ENCODE measurements around the gene MSANTD3.

MSANTD3 gene

GRCh38 chr9:100441911-100442361 lies 15.0 kb downstream of the MSANTD3 start:
- Histone ChIP-seq H3K4me1 (ENCODE audit: control insufficient read depth in 2 of 2, insufficient read depth in 2 of 2, low read length in 2 of 2) (peaks cover 0 to 2% of the 10 kb centered on the region in 2 donors), H3K9me3 (ENCODE audit: control insufficient read depth in 2 of 2, low read length in 2 of 2) (no peaks in the 10 kb centered on the region), H3K27me3 (ENCODE audit: control insufficient read depth in 2 of 2, insufficient read depth in 2 of 2, low read length in 2 of 2) (no peaks in the 10 kb centered on the region), H3K36me3 (ENCODE audit: control insufficient read depth in 2 of 2, insufficient read depth in 2 of 2, low read length in 2 of 2) (no peaks in the 10 kb centered on the region), H3K27ac (ENCODE audit: low read depth in 2 of 2, low read length in 2 of 2) (no peak overlapping the region), H3K9ac (ENCODE audit: low read depth in 1 of 2, low read length in 2 of 2) (no peak overlapping the region), H3K4me3 (ENCODE audit: low read length in 2 of 2) (no peak overlapping the region)

DNA sequence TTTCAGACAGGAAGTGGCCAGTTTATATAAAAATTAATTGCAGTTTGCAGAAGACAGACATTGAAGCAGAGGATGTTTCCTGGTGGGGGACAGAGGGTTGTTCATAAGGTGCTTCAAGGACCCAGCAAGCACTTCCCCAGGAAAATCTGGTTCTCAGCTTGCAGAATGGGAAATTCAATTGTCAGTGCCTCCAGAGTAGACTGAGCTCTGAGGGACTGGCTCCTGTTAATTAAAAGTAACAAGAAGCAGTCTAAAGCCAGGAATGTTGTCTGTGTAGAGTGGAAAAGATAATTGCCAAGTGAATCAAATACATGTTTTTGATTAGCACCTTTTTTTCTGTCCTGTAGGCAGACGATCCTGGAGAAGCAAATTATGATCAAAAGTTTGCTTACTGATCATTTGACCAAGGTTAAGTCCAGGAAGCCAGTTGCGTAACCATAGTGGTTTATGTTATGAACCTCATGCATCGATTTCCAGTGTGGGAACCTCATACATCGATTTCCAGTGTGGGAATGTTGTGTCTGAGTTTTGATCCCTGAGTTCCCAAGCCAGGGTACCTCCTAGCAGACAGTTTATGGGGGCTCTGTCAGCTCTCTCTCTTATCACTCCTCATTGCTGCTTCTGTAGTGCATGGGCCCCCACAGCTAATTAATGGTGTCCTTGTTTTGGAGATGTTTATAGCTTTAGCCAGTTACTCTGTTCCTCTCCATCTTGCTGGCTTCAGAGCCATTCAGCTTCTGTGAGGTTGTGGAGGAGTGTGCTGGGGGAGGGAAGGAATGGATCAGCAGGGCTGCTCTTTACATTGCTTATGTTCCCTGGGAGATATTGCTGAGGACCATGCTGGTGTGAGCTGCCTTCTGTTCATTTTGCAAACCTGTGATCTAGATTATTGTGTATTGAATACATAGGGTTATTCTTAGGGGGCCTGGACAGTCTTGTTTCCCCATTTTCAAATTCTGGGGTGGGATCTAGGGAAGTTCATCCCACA lies 17.1 kb downstream of the MSANTD3 start:
- Histone ChIP-seq H3K4me1 (ENCODE audit: control insufficient read depth in 2 of 2, insufficient read depth in 2 of 2, low read length in 2 of 2) (peaks cover 0 to 2% of the 10 kb centered on the region in 2 donors), H3K36me3 (ENCODE audit: control insufficient read depth in 2 of 2, insufficient read depth in 2 of 2, low read length in 2 of 2) (no peaks in the 10 kb centered on the region), H3K27me3 (ENCODE audit: control insufficient read depth in 2 of 2, insufficient read depth in 2 of 2, low read length in 2 of 2) (no peaks in the 10 kb centered on the region), H3K27ac (ENCODE audit: low read depth in 2 of 2, low read length in 2 of 2) (no peak overlapping the region), H3K9ac (ENCODE audit: low read depth in 1 of 2, low read length in 2 of 2) (no peak overlapping the region), H3K4me3 (ENCODE audit: low read length in 2 of 2) (no peak overlapping the region), H3K9me3 (ENCODE audit: control insufficient read depth in 2 of 2, low read length in 2 of 2) (no peaks in the 10 kb centered on the region)

DNA sequence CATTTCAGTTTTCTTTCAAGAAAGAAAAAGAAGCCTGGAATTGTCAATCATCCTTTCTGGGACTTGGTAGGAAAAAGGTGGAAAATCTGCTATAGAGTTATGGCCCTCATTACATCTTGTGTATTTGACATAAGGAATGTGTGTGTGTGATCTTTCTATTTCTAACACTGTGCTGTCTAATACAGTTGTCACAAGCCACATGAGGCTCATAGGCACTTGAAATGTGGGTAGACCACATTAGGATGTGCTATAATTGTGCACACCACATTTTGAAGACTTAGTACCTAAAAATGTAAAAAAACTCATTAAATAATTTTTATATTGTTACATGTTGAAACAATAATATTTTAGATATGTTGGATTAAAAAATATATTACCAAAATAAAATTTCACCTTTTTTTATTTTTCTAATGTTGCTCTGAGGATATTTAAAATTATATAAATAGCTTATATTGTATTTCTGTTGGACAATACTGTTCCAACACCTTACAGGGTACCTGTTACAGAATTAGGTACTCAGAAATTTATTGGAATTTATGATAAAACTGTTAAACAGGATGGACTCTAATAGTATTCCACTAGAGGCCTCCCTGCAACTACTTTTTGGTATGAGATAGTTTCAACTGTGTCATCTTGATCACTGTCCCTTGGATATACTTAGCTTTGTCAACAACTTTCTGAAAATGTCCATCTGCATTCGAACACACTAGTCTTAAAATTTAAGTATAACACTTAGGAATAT lies 18.4 kb downstream of the MSANTD3 start:
- no peak overlapping the region for H3K9ac ChIP-seq (ENCODE audit: low read depth in 1 of 2, low read length in 2 of 2)
- H3K9me3 ChIP-seq (ENCODE audit: control insufficient read depth in 2 of 2, low read length in 2 of 2), result no peaks in the 10 kb centered on the region
- no peak overlapping the region for H3K4me3 ChIP-seq (ENCODE audit: low read length in 2 of 2)
- peaks cover 0 to 2% of the 10 kb centered on the region in 2 donors for H3K4me1 ChIP-seq (ENCODE audit: control insufficient read depth in 2 of 2, insufficient read depth in 2 of 2, low read length in 2 of 2)
- H3K36me3 ChIP-seq (ENCODE audit: control insufficient read depth in 2 of 2, insufficient read depth in 2 of 2, low read length in 2 of 2), result no peaks in the 10 kb centered on the region
- H3K27ac ChIP-seq (ENCODE audit: low read depth in 2 of 2, low read length in 2 of 2), result no peak overlapping the region
- H3K27me3 ChIP-seq (ENCODE audit: control insufficient read depth in 2 of 2, insufficient read depth in 2 of 2, low read length in 2 of 2), result no peaks in the 10 kb centered on the region

- no peak overlapping the region for H3K4me3 ChIP-seq (ENCODE audit: low read length in 2 of 2)
- no peak overlapping the region for H3K9ac ChIP-seq (ENCODE audit: low read depth in 1 of 2, low read length in 2 of 2)
- H3K9me3 ChIP-seq (ENCODE audit: control insufficient read depth in 2 of 2, low read length in 2 of 2), result no peaks in the 10 kb centered on the region
- H3K27ac ChIP-seq (ENCODE audit: low read depth in 2 of 2, low read length in 2 of 2), result no peak overlapping the region
- no peaks in the 10 kb centered on the region for H3K27me3 ChIP-seq (ENCODE audit: control insufficient read depth in 2 of 2, insufficient read depth in 2 of 2, low read length in 2 of 2)
- no peaks in the 10 kb centered on the region for H3K36me3 ChIP-seq (ENCODE audit: control insufficient read depth in 2 of 2, insufficient read depth in 2 of 2, low read length in 2 of 2)
- peaks cover 0 to 2% of the 10 kb centered on the region in 2 donors for H3K4me1 ChIP-seq (ENCODE audit: control insufficient read depth in 2 of 2, insufficient read depth in 2 of 2, low read length in 2 of 2)
Measured at GRCh38 chr9:100445903-100446549, 19.1 kb downstream of the MSANTD3 start.

DNA sequence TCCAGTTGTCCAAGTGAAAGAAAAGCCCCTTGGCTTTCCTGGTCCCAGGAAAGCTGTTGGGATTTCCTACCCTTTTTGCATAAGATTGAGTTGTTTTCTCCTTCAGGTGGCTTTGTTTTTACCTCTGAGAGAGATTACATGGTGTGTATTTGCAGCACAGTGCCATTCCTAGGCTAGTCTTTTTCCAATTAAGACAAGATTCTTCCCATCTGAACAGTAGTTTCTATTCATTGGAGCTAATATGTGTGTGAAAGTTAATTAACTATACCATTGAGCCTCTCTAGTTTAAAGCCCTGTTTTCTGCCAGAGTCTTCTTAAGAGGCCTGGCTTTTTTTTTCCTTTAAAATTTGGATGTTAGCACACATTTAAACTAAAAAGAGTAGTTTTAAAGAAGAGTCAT lies 20.1 kb downstream of the MSANTD3 start:
- H3K27me3 ChIP-seq (ENCODE audit: control insufficient read depth in 2 of 2, insufficient read depth in 2 of 2, low read length in 2 of 2), result no peaks in the 10 kb centered on the region
- no peak overlapping the region for H3K4me3 ChIP-seq (ENCODE audit: low read length in 2 of 2)
- peaks cover 0 to 2% of the 10 kb centered on the region in 2 donors for H3K4me1 ChIP-seq (ENCODE audit: control insufficient read depth in 2 of 2, insufficient read depth in 2 of 2, low read length in 2 of 2)
- H3K27ac ChIP-seq (ENCODE audit: low read depth in 2 of 2, low read length in 2 of 2), result no peak overlapping the region
- H3K9me3 ChIP-seq (ENCODE audit: control insufficient read depth in 2 of 2, low read length in 2 of 2), result no peaks in the 10 kb centered on the region
- H3K9ac ChIP-seq (ENCODE audit: low read depth in 1 of 2, low read length in 2 of 2), result no peak overlapping the region
- H3K36me3 ChIP-seq (ENCODE audit: control insufficient read depth in 2 of 2, insufficient read depth in 2 of 2, low read length in 2 of 2), result peaks cover 0 to 4% of the 10 kb centered on the region in 2 donors

GRCh38 chr9:100448266-100448665 lies 21.3 kb downstream of the MSANTD3 start:
- H3K9ac ChIP-seq (ENCODE audit: low read depth in 1 of 2, low read length in 2 of 2), result no peak overlapping the region
- H3K9me3 ChIP-seq (ENCODE audit: control insufficient read depth in 2 of 2, low read length in 2 of 2), result no peaks in the 10 kb centered on the region
- peaks cover 0 to 2% of the 10 kb centered on the region in 2 donors for H3K4me1 ChIP-seq (ENCODE audit: control insufficient read depth in 2 of 2, insufficient read depth in 2 of 2, low read length in 2 of 2)
- peaks cover 0 to 4% of the 10 kb centered on the region in 2 donors for H3K36me3 ChIP-seq (ENCODE audit: control insufficient read depth in 2 of 2, insufficient read depth in 2 of 2, low read length in 2 of 2)
- no peak overlapping the region for H3K4me3 ChIP-seq (ENCODE audit: low read length in 2 of 2)
- H3K27me3 ChIP-seq (ENCODE audit: control insufficient read depth in 2 of 2, insufficient read depth in 2 of 2, low read length in 2 of 2), result no peaks in the 10 kb centered on the region
- H3K27ac ChIP-seq (ENCODE audit: low read depth in 2 of 2, low read length in 2 of 2), result no peak overlapping the region

DNA sequence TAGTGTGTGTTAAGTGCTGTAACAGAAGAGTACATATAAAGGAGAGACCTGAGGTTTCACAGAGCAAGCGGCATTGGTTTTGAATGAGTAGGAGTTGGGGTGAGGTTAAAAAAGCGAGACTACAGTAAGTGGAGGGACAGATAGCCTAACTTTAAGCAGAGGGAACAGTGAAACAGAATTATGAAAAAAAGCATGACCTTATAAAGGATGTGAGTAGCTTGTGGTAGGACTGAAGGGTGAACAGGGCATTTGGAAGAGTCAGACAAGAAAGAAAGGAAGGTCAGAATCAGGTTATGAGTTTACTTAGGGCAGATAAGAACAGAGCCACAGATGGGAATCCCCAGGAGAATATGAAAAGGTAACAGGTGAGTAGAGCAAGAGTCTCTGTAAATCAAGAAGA lies 22.5 kb downstream of the MSANTD3 start:
- Histone ChIP-seq H3K9me3 (ENCODE audit: control insufficient read depth in 2 of 2, low read length in 2 of 2) (no peaks in the 10 kb centered on the region), H3K4me3 (ENCODE audit: low read length in 2 of 2) (no peak overlapping the region), H3K27me3 (ENCODE audit: control insufficient read depth in 2 of 2, insufficient read depth in 2 of 2, low read length in 2 of 2) (no peaks in the 10 kb centered on the region), H3K9ac (ENCODE audit: low read depth in 1 of 2, low read length in 2 of 2) (no peak overlapping the region), H3K36me3 (ENCODE audit: control insufficient read depth in 2 of 2, insufficient read depth in 2 of 2, low read length in 2 of 2) (peaks cover 0 to 4% of the 10 kb centered on the region in 2 donors), H3K4me1 (ENCODE audit: control insufficient read depth in 2 of 2, insufficient read depth in 2 of 2, low read length in 2 of 2) (peaks cover 0 to 2% of the 10 kb centered on the region in 2 donors), H3K27ac (ENCODE audit: low read depth in 2 of 2, low read length in 2 of 2) (no peak overlapping the region)

DNA sequence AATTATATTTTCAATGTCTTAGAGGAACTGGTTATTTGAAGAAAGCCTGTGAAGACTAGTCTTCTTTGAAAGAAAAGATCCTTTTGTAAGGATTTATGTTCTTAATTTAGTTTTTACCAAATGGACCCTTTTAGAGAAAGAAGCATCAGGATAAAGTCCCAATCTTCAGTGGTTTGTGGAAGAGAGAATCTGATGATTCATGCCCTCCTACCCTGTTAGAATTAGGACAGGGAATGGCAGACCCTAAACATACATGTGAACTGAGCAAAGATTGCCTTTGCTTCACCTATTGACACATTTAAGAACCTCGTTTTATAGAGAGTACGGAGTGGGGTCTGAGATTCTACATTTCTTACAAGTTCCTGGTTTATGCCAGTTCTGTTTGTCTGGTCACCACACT lies 26.0 kb downstream of the MSANTD3 start:
- Histone ChIP-seq H3K27ac (ENCODE audit: low read depth in 2 of 2, low read length in 2 of 2) (no peak overlapping the region), H3K36me3 (ENCODE audit: control insufficient read depth in 2 of 2, insufficient read depth in 2 of 2, low read length in 2 of 2) (peaks cover 0 to 4% of the 10 kb centered on the region in 2 donors), H3K27me3 (ENCODE audit: control insufficient read depth in 2 of 2, insufficient read depth in 2 of 2, low read length in 2 of 2) (no peaks in the 10 kb centered on the region), H3K9ac (ENCODE audit: low read depth in 1 of 2, low read length in 2 of 2) (no peak overlapping the region), H3K9me3 (ENCODE audit: control insufficient read depth in 2 of 2, low read length in 2 of 2) (no peaks in the 10 kb centered on the region), H3K4me3 (ENCODE audit: low read length in 2 of 2) (no peak overlapping the region), H3K4me1 (ENCODE audit: control insufficient read depth in 2 of 2, insufficient read depth in 2 of 2, low read length in 2 of 2) (no peaks in the 10 kb centered on the region)

- peaks cover 0 to 4% of the 10 kb centered on the region in 2 donors for H3K36me3 ChIP-seq (ENCODE audit: control insufficient read depth in 2 of 2, insufficient read depth in 2 of 2, low read length in 2 of 2)
- no peaks in the 10 kb centered on the region for H3K4me1 ChIP-seq (ENCODE audit: control insufficient read depth in 2 of 2, insufficient read depth in 2 of 2, low read length in 2 of 2)
- no peaks in the 10 kb centered on the region for H3K27me3 ChIP-seq (ENCODE audit: control insufficient read depth in 2 of 2, insufficient read depth in 2 of 2, low read length in 2 of 2)
Measured at GRCh38 chr9:100455470-100455869, 28.5 kb downstream of the MSANTD3 start.

More at GRCh38 chr9:100455470-100455869, 28.5 kb downstream of the MSANTD3 start:
- H3K4me3 ChIP-seq (ENCODE audit: low read length in 2 of 2), result no peak overlapping the region
- no peak overlapping the region for H3K9ac ChIP-seq (ENCODE audit: low read depth in 1 of 2, low read length in 2 of 2)
- no peak overlapping the region for H3K27ac ChIP-seq (ENCODE audit: low read depth in 2 of 2, low read length in 2 of 2)
- no peaks in the 10 kb centered on the region for H3K9me3 ChIP-seq (ENCODE audit: control insufficient read depth in 2 of 2, low read length in 2 of 2)

All from mucosa of rectum (tissue), 2 donors.